ENCODE measurements around the gene CLEC2D.
"Not testable (repeated sequence)": the region's sequence is repeated elsewhere in the genome, so short reads cannot be mapped to it uniquely, and the experiment has no call there.

The CLEC2D gene

DNA sequence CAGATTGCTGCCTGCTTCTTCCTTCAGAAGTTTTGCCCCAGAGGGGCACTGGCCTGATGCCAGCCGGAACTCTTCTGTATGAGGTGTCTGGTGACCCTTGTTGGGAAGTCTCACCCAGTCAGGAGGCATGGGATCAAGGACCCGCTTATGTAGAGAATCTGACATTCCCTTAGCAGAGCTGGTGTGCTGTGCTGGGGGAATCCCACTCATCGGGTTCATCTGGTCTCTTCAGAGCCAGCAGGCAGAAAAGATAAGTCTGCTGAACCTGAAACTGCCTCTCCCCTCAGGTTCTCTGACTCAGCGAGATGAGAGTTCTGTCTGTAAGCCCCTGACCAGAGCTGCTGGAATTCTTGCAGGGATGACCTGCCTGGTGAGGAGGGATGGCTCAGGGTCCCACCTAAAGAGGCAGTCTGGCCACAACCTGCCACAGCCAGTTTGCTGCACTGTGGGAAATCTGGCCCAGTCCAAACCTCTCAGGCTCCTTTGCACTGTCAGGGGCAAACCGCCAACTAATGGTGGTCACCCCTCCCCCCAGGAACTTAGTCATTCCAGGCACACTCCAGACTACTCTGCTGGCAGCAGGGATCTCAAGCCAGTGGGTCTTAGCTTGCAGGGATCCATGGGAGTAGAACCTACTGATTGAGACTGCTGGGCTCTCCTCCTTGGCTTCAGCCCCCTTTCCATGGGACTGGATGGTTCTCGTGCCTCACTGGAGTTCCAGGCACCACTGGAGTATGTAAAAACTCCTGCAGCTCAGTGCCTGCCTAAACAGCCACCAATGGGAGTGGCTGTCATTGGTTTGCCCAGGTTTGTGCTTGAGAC lies 4.1 kb downstream of the CLEC2D start:
- TF ChIP-seq, protein P1, sequence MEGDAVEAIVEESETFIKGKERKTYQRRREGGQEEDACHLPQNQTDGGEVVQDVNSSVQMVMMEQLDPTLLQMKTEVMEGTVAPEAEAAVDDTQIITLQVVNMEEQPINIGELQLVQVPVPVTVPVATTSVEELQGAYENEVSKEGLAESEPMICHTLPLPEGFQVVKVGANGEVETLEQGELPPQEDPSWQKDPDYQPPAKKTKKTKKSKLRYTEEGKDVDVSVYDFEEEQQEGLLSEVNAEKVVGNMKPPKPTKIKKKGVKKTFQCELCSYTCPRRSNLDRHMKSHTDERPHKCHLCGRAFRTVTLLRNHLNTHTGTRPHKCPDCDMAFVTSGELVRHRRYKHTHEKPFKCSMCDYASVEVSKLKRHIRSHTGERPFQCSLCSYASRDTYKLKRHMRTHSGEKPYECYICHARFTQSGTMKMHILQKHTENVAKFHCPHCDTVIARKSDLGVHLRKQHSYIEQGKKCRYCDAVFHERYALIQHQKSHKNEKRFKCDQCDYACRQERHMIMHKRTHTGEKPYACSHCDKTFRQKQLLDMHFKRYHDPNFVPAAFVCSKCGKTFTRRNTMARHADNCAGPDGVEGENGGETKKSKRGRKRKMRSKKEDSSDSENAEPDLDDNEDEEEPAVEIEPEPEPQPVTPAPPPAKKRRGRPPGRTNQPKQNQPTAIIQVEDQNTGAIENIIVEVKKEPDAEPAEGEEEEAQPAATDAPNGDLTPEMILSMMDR (conservative IDR thresholded peaks at IDR 0.05; ENCODE audit: control insufficient read depth, insufficient read depth, low read depth, low read length), result no peak
- H3K4me3 ChIP-seq (ENCODE audit: control insufficient read depth, low read depth, low read length), result no peak overlapping the region

DNA sequence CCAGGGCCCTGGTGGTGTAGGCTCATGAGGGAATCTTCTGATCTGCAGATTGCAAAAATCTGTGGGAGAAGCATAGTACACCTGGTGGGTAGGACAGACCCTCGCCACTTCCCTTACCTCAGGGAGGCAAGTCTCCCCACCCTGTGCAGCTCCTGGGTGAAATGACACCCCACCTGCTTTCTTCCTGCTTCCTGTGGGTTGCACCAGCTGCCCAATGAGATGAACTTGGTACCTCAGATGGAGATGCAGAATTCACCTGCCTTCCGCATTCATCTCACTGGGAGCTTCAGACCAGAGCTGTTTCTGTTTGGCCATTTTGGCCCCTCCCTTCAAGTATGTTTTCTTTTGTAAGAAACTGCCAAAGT lies 4.7 kb downstream of the CLEC2D start:
- TF ChIP-seq, protein P1 (conservative IDR thresholded peaks at IDR 0.05; ENCODE audit: control insufficient read depth, insufficient read depth, low read depth, low read length), result no peak
- no peak for DNase-seq (ENCODE audit: low read depth)
- H3K4me3 ChIP-seq (ENCODE audit: control insufficient read depth, low read depth, low read length), result no peak overlapping the region

More for the DNA sequence above, 4.1 kb downstream of the CLEC2D start:
- DNase-seq (ENCODE audit: low read depth), result peak; percentile 93

DNA sequence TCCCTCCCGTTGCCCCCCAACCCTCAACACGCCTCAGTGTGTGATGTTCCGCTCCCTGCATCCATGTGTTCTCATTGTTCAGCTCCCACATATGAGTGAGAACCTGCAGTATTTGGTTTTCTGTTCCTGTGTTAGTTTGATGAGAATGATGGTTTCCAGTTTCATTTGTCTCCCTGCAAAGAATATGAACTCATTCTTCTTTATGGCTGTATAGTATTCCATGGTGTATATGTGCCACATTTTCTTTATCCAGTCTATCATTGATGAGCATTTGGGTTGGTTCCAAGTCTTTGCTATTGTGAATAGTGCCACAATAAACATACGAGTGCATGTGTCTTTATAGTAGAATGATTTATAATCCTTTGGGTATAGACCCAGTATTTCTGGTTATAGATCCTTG lies 13.0 kb downstream of the CLEC2D start:
- not testable (repeated sequence) for DNase-seq (ENCODE audit: low read depth); H3K4me3 ChIP-seq (ENCODE audit: control insufficient read depth, low read depth, low read length)

DNA sequence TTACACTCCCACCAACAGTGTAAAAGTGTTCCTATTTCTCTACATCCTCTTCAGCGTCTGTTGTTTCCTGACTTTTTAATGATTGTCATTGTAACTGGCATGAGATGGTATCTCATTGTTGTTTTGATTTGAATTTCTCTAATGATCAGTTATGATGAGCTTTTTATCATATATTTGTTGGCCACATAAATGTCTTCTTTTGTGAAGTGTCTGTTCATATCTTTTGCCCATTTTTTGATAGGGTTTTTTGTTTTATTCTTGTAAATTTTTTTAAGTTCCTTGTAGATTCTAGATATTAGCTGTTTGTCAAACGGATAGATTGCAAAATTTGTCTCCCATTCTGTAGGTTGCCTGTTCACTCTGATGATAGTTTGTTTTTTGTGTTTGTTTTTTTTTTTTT lies 13.4 kb downstream of the CLEC2D start:
- DNase-seq (ENCODE audit: low read depth); H3K4me3 ChIP-seq (ENCODE audit: control insufficient read depth, low read depth, low read length): not testable (repeated sequence)

DNA sequence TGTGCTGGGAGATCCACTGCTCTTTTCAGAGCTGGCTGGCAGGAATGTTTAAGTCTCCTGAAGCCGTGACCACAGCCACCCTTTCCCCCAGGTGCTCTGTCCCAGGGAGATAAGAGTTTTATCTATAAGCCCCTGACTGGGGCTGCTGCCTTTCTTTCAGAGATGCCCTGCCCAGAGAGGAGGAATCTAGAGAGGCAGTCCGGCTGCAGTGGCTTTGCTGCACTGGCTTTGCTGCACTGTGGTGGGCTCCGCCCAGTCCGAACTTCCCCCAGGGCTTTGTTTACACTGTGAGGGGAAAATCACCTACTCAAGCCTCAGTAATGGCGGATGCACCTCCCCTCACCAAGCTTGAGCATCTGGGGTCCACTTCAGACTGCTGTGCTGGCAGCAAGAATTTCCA lies 15.9 kb downstream of the CLEC2D start:
- DNase-seq (ENCODE audit: low read depth); H3K4me3 ChIP-seq (ENCODE audit: control insufficient read depth, low read depth, low read length): not testable (repeated sequence)

DNA sequence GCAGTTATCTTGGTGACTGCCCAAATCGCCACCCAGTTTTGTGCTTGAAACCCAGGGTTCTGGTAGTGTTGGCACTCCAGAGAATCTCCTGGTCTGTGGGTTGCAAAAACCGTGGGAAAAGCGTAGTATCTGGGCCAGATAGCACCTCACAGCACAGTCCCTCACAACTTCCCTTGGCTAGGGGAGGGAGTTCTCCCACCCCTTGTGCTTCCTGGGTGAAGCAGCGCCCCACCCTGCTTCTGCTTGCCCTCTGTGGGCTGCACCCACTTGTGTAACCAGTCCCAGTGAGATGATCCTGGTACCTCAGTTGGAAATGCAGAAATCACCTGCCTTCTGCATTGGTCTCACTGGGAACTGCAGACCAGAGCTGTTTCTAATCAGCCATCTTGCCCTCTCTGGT lies 16.4 kb downstream of the CLEC2D start:
- DNase-seq (ENCODE audit: low read depth), result no peak
- H3K4me3 ChIP-seq (ENCODE audit: control insufficient read depth, low read depth, low read length), result no peak overlapping the region
- TF ChIP-seq, protein P1 (conservative IDR thresholded peaks at IDR 0.05; ENCODE audit: control insufficient read depth, insufficient read depth, low read depth, low read length), result no peak

DNA sequence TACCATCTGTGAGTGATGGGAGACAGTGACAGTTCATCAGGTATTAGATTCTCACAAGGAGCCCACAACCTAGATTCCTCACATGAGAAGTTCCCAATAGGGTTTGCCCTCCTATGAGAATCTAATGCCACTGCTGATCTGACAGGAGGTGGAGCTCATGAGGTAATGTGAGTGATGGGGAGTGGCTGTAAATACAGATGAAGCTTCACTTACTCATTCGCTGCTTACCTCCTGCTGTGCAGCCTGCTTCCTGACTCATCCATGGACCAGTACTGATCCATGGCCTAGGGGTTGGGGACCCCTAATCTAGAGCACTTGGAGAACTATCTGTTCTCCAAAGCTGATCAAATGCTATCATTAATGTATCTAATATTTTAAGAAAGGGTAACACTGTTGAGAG lies 17.7 kb downstream of the CLEC2D start:
- TF ChIP-seq, protein P1 (conservative IDR thresholded peaks at IDR 0.05; ENCODE audit: control insufficient read depth, insufficient read depth, low read depth, low read length), result no peak
- H3K4me3 ChIP-seq (ENCODE audit: control insufficient read depth, low read depth, low read length), result no peak overlapping the region
- DNase-seq (ENCODE audit: low read depth), result peak; percentile 72

DNA sequence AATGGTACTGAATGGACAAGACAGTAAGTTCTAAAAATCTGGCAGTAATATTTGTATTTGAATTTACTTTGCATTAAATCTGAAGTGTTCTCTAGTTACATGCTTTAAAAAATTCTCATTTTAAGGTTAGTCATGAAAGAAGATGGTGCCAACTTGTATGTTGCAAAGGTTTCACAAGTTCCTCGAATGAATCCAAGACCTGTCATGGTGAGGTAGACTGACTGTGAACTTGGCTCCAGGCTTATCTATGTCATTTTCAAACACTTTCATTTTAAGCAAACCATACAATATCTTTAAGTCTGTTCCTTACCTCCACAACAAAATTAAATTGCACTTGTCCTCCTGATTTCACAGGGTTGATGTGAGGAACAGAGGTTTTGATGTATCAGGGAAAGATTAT lies 23.4 kb downstream of the CLEC2D start:
- TF ChIP-seq, protein P1 (conservative IDR thresholded peaks at IDR 0.05; ENCODE audit: control insufficient read depth, insufficient read depth, low read depth, low read length), result no peak
- peak; percentile 50 for DNase-seq (ENCODE audit: low read depth)
- H3K4me3 ChIP-seq (ENCODE audit: control insufficient read depth, low read depth, low read length), result no peak overlapping the region

All from fibroblast of mammary gland (primary cell).